ENCODE results near the gene UBTD2. TPM values are rescaled to one million over a fixed set of nuclear protein-coding genes. Genes with fewer than 3 reads are reported as not detected.

Gene UBTD2
- total and polyA plus RNA-seq, 9 of the 15 experiments (the other 6 are each of a cell fraction or from before 2014, with no cell fraction given) = 0.01 to 0.46 (median 0.15) TPM; not detected in 1

DNA sequence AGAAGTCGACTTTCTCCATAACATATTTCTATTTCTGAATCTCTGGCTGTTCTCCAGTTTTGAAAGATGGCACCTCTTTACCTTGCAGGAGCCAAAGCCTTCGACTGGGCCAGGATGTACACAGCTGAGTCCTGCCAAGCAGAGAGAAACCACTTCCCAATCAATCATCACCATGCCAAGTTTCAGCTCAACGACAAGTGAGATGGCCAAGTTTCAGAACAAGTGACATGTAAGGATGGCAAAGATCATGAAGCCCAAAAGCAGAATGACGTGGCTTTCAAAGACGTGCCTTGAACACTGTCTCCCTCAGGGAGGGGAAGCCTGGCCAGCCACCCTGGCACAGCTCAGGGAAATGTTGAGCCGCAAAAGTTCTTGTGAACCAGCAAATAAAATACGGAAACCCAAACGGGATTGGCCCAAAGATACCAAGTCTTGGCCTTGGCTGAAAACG, 113.3 kb downstream of the UBTD2 start:
- in situ Hi-C loops (cut with MboI) (no loop called here), intact Hi-C loops (cut with micrococcal nuclease) (no loop called here)
- H4K20me1 ChIP-seq (replicated peaks; ENCODE audit: control insufficient read depth, insufficient read depth, low read length) = no peaks in the 10 kb centered on the region
- POLR2A ChIA-PET = interaction anchor here (1.1 kb wide), 1 partner anchor 8 kb away, joined by 3 read pairs; no protein-coding TSS in a partner anchor
- no peak overlapping the region for H3K27ac ChIP-seq (ENCODE audit: extremely low read depth, low read depth, low read length)
- BruUV-seq (replicated peaks) = no TSS peak
- H3K4me1 ChIP-seq (replicated peaks in 1 of 2; ENCODE audit: control insufficient read depth in 2 of 2, insufficient read depth in 2 of 2, low read length in 2 of 2) = peaks cover 0 to 11% of the 10 kb centered on the region in 2 experiments; a peak in 3 of 5 replicates
- H3K27me3 ChIP-seq (ENCODE audit: control insufficient read depth in 2 of 2, insufficient read depth in 2 of 2, low read length in 2 of 2) = peaks cover 0 to 8% of the 10 kb centered on the region in 2 experiments; a peak in 2 of 5 replicates
- no peaks in the 10 kb centered on the region for H3K9me3 ChIP-seq (replicated peaks; ENCODE audit: control insufficient read depth, insufficient read depth, low read depth, low read length)
- DNase-seq (ENCODE audit: extremely low read depth in 1 of 4, low spot score in 3 of 4) = no peak
- H3K9ac ChIP-seq (ENCODE audit: insufficient read depth in 1 of 2, low read depth in 2 of 2, low read length in 2 of 2) = no peak overlapping the region
- no peak for FAIRE-seq
- WGBS (ENCODE audit: insufficient coverage, low coverage, missing lambda C conversion rate) = 20% methylated on average over 9 of the region's 9 CpGs
- no peak overlapping the region for H3K4me2 ChIP-seq (ENCODE audit: insufficient read depth, low read length)
- no peak for ATAC-seq
- no peaks in the 10 kb centered on the region for H3K36me3 ChIP-seq (ENCODE audit: control insufficient read depth, insufficient read depth, low read length)
- H3K4me3 ChIP-seq = no peak overlapping the region
- no peak overlapping the region for H2AFZ ChIP-seq (ENCODE audit: low read depth, low read length)
- CTCF ChIA-PET (ENCODE audit: low intra/inter-chr PET ratio) = no interaction called here
- no peaks in the 10 kb centered on the region for H3K79me2 ChIP-seq (ENCODE audit: control insufficient read depth, insufficient read depth, low read length)
- no peaks in the 10 kb centered on the region for H3K9me1 ChIP-seq (ENCODE audit: control insufficient read depth, insufficient read depth, low read length)
- no peak for TF ChIP-seq OTX1 (CRISPR knock-in tag; IDR thresholded peaks at IDR 0.05)
- TF ChIP-seq HOXB6 (CRISPR knock-in tag; IDR thresholded peaks at IDR 0.05; ENCODE audit: borderline replicate concordance) = no peak
- TF ChIP-seq GTF2A2 (tag; IDR thresholded peaks at IDR 0.05) = no peak
- no peak for TF ChIP-seq CBX2 (IDR thresholded peaks at IDR 0.05; ENCODE audit: insufficient read depth, low read length, poor library complexity, severe bottlenecking)
- no peak for TF ChIP-seq HCFC1 (IDR thresholded peaks at IDR 0.05; ENCODE audit: low read depth, low read length)
- TF ChIP-seq, protein P1, sequence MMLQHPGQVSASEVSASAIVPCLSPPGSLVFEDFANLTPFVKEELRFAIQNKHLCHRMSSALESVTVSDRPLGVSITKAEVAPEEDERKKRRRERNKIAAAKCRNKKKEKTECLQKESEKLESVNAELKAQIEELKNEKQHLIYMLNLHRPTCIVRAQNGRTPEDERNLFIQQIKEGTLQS (IDR thresholded peaks at IDR 0.05) = no peak
- TF ChIP-seq, protein P1 (CRISPR knock-in tag; conservative IDR thresholded peaks at IDR 0.05) = no peak
- TF ChIP-seq, protein P2, sequence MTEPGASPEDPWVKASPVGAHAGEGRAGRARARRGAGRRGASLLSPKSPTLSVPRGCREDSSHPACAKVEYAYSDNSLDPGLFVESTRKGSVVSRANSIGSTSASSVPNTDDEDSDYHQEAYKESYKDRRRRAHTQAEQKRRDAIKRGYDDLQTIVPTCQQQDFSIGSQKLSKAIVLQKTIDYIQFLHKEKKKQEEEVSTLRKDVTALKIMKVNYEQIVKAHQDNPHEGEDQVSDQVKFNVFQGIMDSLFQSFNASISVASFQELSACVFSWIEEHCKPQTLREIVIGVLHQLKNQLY (CRISPR knock-in tag; conservative IDR thresholded peaks at IDR 0.05) = no peak
- no peak for TF ChIP-seq L3MBTL2 (IDR thresholded peaks at IDR 0.05)
- TF ChIP-seq PTRF (tag; IDR thresholded peaks at IDR 0.05) = no peak
- TF ChIP-seq, protein P3, sequence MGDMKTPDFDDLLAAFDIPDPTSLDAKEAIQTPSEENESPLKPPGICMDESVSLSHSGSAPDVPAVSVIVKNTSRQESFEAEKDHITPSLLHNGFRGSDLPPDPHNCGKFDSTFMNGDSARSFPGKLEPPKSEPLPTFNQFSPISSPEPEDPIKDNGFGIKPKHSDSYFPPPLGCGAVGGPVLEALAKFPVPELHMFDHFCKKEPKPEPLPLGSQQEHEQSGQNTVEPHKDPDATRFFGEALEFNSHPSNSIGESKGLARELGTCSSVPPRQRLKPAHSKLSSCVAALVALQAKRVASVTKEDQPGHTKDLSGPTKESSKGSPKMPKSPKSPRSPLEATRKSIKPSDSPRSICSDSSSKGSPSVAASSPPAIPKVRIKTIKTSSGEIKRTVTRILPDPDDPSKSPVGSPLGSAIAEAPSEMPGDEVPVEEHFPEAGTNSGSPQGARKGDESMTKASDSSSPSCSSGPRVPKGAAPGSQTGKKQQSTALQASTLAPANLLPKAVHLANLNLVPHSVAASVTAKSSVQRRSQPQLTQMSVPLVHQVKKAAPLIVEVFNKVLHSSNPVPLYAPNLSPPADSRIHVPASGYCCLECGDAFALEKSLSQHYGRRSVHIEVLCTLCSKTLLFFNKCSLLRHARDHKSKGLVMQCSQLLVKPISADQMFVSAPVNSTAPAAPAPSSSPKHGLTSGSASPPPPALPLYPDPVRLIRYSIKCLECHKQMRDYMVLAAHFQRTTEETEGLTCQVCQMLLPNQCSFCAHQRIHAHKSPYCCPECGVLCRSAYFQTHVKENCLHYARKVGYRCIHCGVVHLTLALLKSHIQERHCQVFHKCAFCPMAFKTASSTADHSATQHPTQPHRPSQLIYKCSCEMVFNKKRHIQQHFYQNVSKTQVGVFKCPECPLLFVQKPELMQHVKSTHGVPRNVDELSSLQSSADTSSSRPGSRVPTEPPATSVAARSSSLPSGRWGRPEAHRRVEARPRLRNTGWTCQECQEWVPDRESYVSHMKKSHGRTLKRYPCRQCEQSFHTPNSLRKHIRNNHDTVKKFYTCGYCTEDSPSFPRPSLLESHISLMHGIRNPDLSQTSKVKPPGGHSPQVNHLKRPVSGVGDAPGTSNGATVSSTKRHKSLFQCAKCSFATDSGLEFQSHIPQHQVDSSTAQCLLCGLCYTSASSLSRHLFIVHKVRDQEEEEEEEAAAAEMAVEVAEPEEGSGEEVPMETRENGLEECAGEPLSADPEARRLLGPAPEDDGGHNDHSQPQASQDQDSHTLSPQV (IDR thresholded peaks at IDR 0.05) = no peak
- TF ChIP-seq, protein P4, sequence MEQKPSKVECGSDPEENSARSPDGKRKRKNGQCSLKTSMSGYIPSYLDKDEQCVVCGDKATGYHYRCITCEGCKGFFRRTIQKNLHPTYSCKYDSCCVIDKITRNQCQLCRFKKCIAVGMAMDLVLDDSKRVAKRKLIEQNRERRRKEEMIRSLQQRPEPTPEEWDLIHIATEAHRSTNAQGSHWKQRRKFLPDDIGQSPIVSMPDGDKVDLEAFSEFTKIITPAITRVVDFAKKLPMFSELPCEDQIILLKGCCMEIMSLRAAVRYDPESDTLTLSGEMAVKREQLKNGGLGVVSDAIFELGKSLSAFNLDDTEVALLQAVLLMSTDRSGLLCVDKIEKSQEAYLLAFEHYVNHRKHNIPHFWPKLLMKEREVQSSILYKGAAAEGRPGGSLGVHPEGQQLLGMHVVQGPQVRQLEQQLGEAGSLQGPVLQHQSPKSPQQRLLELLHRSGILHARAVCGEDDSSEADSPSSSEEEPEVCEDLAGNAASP (IDR thresholded peaks at IDR 0.05) = no peak
- TF ChIP-seq PTBP1 (IDR thresholded peaks at IDR 0.05; ENCODE audit: low read depth, low read length) = no peak
- TF ChIP-seq CREM (IDR thresholded peaks at IDR 0.05; ENCODE audit: low read depth) = no peak
